ENCODE results near the gene RAB24.
"Not testable (repeated sequence)": the region's sequence is repeated elsewhere in the genome, so short reads cannot be mapped to it uniquely, and the experiment has no call there.

Gene RAB24

DNA sequence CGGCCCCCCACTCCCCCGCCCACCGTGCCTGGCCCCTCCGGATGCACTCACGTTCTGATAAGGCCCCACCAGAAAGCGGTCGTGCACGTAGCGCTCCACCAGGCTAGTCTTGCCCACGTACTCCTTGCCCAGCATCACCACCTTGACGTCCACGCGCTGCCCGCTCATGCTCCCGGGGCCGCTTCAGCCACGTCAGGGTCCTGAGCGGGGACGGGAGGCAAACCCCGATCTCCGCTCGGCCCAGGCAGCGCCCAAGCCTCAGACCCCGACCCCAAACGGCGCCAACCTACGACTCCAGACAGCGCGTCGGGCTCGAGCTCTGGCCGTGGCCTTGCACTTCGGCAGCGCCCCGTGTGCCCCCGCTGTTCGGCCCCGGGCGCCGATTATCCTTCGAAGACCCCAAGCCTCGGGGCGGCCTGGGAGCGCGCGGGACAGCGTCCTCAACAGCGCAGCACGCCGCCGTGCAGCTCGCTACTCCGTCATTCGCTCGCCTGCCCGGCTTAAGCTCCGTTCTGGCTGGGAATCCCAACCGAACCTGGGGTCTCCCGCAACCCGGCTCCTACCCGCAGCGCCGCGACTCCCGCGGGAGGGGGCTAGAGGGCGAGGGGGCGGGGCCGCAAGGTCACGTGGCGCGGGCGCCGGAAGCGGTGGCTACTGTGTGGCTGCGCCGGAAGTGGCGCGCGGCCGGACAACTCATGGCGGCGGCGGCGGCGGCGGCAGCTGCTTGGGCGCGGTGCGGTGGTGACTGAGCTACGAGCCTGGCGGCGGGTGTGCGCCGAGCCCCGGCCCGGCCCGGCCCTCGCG, at the start of gene RAB24, which contains the start of gene PRELID1:
TSS of gene RAB24 (minus strand) at position 599 of the 804 bp plus-strand sequence. CDS start at position 168, 431 bp downstream.
TSS of gene PRELID1 (plus strand) at position 679 of the 804 bp plus-strand sequence. CDS start 187 bp downstream, outside the sequence.
- DNase-seq: peak; percentile 89

- DNase-seq: no peak
Observed at GRCh38 chr5:177353093-177353492, 49.6 kb upstream of the RAB24 start.

- peak; percentile 95 for DNase-seq
Observed at GRCh38 chr5:177351392-177352329, 48.1 kb upstream of the RAB24 start, which contains the start of gene LMAN2. LMAN2 (minus strand) TSS chr5:177351668; CDS start chr5:177351647, 21 bp downstream.

- DNase-seq: no peak
Observed at GRCh38 chr5:177350776-177351391, 47.4 kb upstream of the RAB24 start.

GRCh38 chr5:177349762-177350161, 46.2 kb upstream of the RAB24 start:
- no peak for DNase-seq

- no peak for DNase-seq
Observed at GRCh38 chr5:177349362-177349647, 45.8 kb upstream of the RAB24 start.

DNA sequence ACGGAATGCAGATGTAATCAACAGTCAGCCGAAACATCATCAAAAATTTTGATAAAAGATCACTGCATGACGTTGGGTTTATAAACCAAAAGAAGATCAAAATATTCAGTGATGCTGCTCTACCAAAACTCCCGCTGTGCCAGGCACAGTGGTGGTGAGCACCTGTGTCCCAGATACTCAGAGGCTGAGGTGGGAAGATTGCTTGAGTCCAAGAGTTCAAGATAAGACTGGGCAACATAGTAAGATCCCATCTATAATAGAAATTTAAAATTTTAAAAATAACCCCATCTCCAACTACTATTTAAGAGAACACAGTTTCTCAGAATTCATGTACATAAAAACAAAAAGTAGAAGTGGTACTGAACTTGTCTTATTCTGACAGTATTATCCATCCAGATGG, 44.2 kb upstream of the RAB24 start:
- DNase-seq: no peak

GRCh38 chr5:177346820-177347219, 43.3 kb upstream of the RAB24 start:
- DNase-seq: no peak

DNA sequence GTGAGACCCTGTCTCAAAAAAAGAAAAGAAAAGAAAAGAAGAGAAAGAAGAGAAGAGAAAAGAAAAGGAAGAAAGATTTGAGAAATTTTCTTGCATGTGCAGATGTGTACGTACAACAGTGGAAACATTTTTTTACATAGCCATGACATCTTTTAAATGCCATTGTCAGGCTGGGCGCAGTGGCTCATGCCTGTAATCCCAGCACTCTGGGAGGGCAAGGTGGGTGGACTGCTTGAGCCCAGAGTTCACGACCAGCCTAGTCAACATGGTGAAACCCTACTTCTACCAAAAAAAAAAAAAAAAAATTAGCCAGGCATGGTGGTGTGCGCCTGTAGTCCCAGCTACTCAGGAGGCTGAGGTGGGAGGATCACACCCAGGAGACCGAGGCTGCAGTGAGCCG, 41.4 kb upstream of the RAB24 start:
- DNase-seq: no peak

DNA sequence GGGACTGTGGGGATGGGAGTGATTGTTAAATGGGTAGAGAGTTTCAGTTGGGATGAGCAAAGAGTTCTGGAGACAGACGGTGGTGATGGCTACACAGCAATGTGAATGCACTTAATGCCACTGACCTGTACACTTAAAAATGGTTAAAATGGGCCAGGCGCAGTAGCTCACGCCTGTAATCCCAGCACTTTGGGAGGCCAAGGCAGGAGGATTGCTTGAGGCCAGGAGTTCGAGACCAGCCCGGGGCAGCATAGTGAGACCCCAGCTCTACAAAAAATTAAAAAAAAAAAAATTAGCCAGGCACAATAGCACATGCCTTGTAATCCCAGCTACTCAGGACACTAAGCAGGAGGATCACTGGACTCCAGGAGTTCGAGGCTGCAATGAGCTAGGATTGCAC, 40.3 kb upstream of the RAB24 start:
- no peak for DNase-seq

DNA sequence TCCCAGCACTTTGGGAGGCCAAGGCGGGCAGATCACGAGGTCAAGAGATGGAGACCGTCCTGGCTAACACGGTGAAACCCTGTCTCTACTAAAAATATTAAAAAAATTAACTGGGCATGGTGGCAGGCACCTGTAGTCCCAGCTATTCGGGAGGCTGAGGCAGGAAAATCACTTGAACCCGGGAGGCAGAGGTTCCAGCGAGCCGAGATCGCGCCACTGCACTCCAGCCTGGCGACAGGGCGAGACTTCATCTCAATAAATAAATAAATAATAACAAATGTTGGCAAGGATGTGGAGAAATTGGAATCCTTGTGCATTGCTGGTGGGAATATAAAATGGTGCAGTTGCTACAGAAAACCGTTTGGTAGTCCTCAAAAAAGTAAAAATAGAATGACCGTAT, 39.5 kb upstream of the RAB24 start:
- not testable (repeated sequence) for DNase-seq

- DNase-seq: no peak
Observed at GRCh38 chr5:177339107-177339638, 35.7 kb upstream of the RAB24 start.

DNA sequence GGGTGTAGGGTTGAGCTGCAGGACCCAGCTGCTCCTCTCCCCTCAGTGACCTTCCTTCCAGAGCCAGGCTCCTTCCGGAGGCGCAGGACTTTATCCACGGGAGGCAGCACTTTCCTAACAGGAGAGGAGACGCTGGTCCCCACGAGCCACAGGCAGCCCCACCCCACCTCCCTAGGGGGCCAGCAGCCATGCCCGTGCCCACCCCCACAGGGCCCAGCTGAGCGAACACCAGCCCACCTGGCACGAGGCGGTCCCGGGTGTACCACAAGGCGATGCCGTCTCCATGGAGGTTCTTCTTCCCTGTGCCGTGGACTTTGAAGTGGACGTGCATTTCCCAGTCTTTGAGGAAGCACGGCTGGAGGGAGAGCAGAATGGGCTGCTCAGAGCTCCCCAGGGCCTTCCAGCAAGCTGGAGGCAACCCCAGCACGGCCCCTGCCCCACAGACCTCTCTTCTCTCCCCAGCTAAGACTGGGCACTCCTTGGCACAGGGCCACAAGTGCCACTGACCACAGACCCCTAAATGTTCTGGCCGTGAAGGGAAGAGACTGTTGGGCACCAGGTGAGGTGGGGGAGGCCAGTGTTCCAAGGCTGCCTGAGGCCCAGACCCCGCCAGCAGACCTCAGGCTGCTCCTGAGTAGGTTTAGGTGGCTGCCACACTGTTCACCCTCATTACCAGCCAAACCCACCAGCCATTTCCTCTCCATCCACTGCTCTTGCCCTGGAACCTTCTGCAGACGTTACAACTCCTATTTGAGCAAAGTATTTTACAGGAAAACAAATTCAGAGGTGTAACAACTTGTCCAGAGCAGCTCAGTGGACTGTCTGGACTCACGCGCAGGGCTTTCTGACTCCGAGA, 35.0 kb upstream of the RAB24 start:
- DNase-seq: no peak

DNA sequence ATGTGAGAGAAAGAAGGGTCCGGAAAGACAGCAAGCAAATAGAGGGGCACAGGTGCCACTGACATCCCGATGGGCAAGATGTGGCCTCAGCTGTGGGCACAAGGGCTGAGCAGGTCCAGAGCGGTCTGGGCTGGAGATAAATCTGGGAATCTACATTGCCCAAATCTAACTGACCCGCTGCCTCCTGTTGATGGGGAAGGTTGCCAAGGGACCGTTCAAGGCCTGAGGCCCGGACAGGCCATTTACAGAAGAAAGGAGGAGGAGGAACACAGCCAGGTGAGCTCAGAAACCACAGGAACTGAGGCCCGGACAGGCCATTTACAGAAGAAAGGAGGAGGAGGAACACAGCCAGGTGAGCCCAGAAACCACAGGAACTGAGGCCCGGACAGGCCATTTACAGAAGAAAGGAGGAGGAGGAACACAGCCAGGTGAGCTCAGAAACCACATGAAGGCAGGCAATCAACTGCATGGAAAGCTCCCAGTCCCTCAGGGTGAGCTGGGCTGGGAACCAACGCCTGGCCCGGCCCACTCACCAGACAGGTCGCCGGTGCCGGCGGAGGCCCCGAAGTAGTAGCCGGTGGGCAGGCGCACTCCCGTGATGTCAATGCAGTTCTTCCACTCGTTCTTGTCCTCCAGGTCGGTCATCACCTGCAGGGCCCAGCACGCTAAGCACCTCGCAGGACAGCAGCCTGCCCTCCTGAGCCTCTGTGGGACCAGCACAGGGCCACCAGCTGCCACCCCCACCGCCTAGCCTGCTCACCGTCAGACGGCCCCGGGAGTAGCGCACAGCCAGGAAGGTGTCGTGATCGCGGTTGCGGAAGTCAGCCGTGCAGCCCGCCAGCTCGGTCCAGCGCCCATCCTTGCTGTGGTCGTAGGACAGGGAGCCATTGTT, 33.3 kb upstream of the RAB24 start:
- no peak for DNase-seq

DNA sequence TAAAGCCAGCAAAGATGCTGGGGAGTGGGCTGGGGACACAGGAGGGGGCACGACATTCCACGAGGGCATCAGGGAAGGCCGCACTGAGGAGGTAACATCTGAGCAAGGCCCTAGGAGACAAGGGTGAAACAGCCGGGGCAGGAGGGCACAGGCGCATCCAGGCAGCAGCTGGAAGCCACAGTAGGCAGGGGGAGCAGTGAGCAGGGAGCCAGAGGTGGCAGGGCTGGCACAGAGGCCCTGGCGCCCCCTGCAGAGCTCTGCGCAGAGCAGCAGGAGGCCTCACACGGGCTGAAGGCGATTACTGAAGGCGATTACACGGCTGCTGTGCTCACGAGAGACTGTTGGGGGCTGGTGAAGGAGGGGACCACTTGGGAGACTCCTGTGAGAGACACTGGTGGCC, 32.6 kb upstream of the RAB24 start:
- DNase-seq: peak; percentile 26

- no peak for DNase-seq
Observed at GRCh38 chr5:177335701-177336065, 32.2 kb upstream of the RAB24 start.

- DNase-seq: no peak
Observed at GRCh38 chr5:177334781-177335700, 31.5 kb upstream of the RAB24 start.

DNA sequence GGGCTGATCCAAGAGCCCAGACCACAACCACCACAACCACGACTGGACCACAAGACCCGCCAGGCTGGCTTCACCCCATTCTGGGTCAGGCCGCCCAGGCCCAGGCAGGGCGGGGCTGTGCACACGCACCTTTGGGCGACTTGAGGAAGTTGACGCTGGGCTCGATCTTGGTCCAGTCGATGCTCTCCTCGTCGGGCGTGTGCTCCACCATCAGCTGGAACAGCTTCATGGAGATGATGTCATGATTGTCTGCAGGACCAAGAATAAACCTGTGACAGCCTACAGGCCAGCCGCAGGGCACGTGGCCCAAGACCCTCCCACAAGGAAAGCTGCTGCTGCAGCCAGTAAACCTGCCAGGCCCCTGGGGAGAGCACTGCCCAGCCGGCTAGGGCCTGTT, 30.6 kb upstream of the RAB24 start:
- no peak for DNase-seq

- DNase-seq: no peak
Observed at GRCh38 chr5:177333420-177334154, 30.1 kb upstream of the RAB24 start.
